ENCODE measurements around the gene MS4A12.
"Not testable (repeated sequence)": the region's sequence is repeated elsewhere in the genome, so short reads cannot be mapped to it uniquely, and the experiment has no call there.

The MS4A12 gene

DNA sequence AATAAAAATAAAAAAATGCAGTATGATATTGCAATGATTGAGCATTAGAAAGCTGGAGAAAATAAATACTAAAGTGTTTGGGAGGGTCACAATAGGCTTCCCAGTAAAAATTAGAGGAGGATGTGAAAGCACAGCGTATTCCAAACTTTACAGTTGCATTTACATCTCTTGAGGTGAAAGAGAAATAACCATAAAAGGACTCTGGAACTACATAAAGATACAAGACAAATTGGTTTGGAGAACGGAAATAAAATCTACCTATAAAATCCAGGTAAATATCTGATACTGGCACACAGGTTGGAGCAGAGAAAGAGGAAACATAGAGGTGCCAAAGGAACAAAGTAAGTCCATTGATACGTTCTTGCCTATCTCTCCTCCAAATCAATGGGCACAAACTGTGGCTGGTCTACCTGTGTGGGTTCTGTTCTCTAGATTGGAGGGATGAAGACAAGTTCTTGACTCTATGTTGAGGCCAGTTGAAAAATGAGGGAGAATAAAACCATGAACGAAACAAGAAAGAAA is at the start of gene MS4A12:
TSS of gene MS4A12 (plus strand) at position 291 of the 522 bp plus-strand sequence. CDS start 4,541 bp downstream, outside the sequence.
- in situ Hi-C loops (cut with HindIII; ENCODE audit: low sequenced_read_pairs): no loop called here

GRCh38 chr11:60447070-60447469 is 45.5 kb upstream of the MS4A12 start:
- in situ Hi-C loops (cut with HindIII; ENCODE audit: low sequenced_read_pairs): no loop called here

DNA sequence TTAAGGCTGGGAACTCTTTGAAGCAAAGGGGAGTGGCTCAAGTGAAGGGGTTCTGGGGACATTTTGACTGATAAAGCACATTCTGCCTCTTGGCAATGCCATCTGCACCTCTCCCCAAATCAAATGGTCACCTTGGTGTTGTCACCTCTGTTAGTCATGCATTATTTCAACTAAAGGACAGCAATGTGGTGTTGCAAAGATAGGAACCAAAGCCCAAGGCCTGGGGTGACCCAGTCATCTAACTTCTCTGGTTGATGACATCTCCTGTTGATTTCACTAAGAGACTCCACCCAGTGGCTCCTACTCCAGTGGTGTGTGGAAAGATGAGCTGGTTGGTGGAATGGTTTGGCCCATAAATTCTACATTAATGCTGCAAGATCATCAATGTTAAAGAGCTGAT is 44.7 kb upstream of the MS4A12 start:
- in situ Hi-C loops (cut with HindIII; ENCODE audit: low sequenced_read_pairs): no loop called here

DNA sequence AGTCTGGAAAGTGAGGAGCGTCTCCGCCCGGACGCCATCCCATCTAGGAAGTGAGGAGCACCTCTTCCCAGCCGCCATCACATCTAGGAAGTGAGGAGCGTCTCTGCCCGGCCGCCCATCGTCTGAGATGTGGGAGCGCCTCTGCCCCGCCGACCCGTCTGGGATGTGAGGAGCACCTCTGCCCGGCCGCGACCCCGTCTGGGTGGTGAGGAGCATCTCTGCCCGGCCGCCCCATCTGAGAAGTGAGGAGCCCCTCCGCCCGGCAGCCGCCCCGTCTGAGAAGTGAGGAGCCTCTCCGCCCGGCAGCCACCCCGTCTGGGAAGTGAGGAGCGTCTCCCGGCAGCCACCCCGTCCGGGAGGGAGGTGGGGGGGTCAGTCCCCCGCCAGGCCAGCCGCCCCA is 41.4 kb upstream of the MS4A12 start:
- in situ Hi-C loops (cut with HindIII; ENCODE audit: low sequenced_read_pairs): not testable (repeated sequence)

- in situ Hi-C loops (cut with HindIII; ENCODE audit: low sequenced_read_pairs): no loop called here
Observed at GRCh38 chr11:60454212-60454611, 38.4 kb upstream of the MS4A12 start.

DNA sequence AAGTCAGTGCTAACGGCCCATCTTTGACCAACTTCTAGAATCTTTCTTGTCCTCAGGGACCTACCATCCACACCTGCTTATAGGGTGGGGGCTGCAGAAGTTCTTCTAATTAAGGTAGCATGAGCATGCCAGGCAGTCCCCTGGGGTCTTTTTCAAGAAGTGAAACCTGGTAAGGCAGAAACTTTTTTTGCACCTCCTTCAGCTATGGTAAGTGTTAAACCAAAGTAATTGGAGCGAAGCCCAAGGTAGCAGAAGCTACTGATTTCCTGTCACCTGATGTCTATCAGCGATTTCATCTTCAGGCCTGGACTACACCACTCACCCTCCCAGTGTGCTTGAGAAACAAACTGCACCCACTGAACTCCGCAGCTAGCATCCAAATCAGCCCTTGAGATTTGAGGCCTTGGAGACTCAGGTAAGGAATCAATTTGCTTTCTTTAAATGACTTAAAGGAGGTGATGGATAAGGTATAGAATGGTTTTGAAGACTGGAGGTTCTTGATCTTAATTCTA is 37.0 kb upstream of the MS4A12 start, which contains the start of gene MS4A1:
TSS of gene MS4A1 (plus strand) at position 317 of the 512 bp plus-strand sequence. CDS start 6,528 bp downstream, outside the sequence.
- in situ Hi-C loops (cut with HindIII; ENCODE audit: low sequenced_read_pairs): no loop called here

DNA sequence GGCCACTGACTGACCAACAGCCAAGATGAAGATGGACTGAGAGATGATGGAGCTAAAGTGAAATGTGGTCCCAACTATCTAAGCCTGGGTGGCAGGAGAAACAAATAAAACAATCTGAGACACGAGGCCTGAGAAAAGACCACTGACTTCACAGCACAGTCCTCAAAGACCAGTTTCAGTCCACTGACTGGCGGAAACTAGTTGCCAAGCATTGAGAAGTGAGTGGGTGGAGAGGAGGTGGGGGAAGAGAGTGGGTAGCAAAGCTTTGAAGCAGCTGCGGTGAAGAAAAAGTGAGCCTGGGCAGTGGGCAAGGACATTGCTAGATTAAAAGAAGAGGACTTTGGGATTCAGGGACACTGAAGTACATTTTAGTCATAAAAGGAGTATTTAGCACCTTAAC is 35.0 kb upstream of the MS4A12 start:
- in situ Hi-C loops (cut with HindIII; ENCODE audit: low sequenced_read_pairs): no loop called here

DNA sequence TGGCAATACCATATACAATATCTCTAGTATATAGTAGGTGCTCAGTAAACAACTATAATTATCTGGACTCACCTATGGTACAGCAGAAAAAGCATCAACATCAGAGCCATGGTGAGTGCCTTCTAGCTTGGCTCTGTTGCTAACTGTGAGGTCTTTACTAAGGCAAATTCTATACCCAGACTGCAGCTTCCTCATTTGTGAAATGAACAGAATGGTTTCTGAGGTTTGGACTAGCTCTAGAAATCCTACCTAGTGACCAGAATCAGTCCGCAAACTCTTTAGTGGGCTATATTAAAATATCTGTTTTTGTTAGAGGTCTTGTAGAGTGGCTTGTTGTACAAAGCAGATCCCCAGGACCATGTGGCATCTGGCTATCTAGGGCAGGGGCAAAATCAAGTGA is 33.2 kb upstream of the MS4A12 start:
- in situ Hi-C loops (cut with HindIII; ENCODE audit: low sequenced_read_pairs): no loop called here

- in situ Hi-C loops (cut with HindIII; ENCODE audit: low sequenced_read_pairs): no loop called here
Observed at GRCh38 chr11:60468829-60469228, 23.7 kb upstream of the MS4A12 start.

DNA sequence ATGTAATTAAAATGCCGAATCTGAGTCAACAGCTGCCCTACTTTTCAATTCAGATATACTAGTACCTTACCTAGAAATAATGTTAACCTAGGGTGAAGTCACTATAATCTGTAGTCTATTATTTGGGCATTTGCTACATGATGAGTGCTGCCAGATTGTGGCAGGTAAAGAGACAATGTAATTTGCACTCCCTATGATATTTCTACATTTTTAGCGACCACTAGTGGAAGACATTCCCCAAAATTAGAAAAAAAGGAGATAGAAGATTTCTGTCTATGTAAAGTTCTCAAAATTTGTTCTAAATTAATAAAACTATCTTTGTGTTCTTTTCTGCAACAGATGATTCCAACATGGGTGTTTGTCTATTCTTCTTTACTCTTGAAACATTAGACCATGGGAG is 22.9 kb upstream of the MS4A12 start:
- in situ Hi-C loops (cut with HindIII; ENCODE audit: low sequenced_read_pairs): no loop called here

DNA sequence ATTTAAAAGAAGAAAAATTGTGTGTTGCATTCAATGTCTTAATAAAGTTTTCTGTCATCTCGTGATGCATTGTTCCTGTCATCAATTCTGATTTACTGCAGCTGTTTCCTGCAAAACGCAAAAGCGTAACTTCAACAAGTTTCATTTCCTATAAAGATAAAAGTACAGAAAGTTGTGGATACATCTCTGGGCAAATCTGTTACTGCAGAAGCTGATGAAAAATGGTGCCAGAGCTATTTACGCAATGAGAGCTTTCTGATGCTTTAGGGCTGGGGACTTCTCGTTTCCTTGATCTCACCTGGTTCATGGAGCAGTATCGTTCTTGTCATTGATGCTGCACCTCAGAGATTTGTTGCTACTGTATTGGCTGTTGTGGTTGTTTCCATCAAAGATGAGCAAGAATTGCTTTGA is 15.5 kb upstream of the MS4A12 start:
- in situ Hi-C loops (cut with HindIII; ENCODE audit: low sequenced_read_pairs): no loop called here

DNA sequence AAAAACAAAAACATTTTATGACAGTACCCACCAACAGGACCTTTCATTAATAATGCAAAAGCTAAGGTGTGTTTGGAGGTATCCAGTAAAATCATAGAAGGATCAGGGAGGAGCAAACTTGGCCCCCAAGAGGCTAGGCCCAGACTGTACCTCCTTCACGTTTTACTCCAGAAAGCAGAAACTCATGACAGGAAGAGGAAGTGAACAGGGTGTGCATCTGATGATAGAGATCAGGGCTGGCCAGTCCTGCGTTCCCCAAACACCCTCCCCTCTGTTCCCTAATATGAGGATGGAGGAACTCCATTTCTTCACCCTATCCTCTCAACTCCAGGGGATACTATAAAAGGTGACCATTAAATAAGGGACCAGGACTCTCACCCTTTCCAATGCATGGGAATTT is 10.2 kb upstream of the MS4A12 start:
- in situ Hi-C loops (cut with HindIII; ENCODE audit: low sequenced_read_pairs): no loop called here

GRCh38 chr11:60485987-60486386 is 6.6 kb upstream of the MS4A12 start:
- in situ Hi-C loops (cut with HindIII; ENCODE audit: low sequenced_read_pairs): no loop called here

- in situ Hi-C loops (cut with HindIII; ENCODE audit: low sequenced_read_pairs): no loop called here
Observed at GRCh38 chr11:60493454-60493853, 876 bp downstream of the MS4A12 start.

GRCh38 chr11:60498399-60498798 is 5.8 kb downstream of the MS4A12 start:
- in situ Hi-C loops (cut with HindIII; ENCODE audit: low sequenced_read_pairs): no loop called here

- in situ Hi-C loops (cut with HindIII; ENCODE audit: low sequenced_read_pairs): no loop called here
Observed at GRCh38 chr11:60498853-60499252, 6.3 kb downstream of the MS4A12 start.

DNA sequence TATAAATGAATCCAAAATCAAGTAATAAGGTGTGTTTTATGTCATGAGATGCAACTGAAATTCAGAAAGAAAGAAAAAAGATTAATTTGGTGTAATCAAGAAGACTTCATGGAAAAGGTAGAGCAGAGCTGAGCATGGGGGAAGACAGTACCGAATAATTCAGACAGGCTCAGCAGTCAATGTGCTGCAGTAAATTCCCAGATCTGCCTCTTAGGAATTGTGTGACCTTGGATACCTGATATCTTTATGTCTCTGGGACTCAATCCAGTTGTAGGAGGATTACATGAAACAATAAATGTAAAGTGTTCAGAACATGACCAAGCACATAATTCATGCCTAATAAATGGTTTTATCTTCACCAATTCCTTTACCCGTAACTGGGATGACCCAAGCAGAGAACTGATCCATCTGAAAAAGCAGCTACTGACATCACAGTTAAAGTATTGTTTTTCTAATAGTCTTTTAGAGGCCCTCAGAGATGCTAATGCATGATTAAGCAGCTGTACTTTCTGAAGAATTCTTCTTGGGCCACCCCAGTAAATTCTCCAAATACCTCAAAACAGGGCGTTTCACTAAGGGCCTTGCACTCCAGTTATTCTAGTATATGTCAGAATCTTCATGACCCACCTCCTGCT is 7.8 kb downstream of the MS4A12 start:
- in situ Hi-C loops (cut with HindIII; ENCODE audit: low sequenced_read_pairs): no loop called here

GRCh38 chr11:60502221-60502775 is 9.7 kb downstream of the MS4A12 start:
- in situ Hi-C loops (cut with HindIII; ENCODE audit: low sequenced_read_pairs): no loop called here

DNA sequence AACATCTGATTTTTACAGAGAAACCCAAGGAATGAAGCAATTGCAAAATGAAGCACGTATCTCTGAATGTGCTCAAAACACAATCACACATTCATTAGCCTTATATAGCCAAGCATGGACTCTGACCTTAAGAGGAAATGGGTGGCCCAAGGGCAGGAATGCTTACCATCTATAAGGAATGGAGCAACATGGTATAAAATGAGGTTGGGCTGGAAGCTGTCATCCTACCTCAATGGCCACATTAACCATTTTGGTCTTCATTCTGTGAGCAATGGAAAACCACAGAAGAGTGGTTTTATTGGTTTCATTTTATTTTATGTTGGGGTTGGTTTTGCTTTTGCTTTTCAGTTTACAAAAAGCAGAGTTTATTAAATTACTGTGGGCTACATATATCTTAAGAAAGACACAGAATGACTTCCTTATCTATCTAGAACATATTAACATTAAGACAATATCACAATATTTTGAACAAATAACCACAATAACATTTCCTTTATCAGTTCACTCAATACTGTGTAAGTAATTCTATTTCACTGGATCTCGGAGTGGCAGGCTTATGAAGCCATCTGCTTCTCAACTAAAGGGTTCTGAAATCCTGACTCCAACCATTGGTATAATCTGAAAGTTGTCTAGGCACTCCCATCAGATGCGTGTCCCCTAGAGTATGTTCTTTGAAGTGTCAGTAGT is 11.8 kb downstream of the MS4A12 start:
- in situ Hi-C loops (cut with HindIII; ENCODE audit: low sequenced_read_pairs): no loop called here

- in situ Hi-C loops (cut with HindIII; ENCODE audit: low sequenced_read_pairs): loop anchor here (5.0 kb wide), 1 partner anchor 82 kb away; the partner anchor contains the start of gene MS4A5
Observed at GRCh38 chr11:60509609-60510008, 17.0 kb downstream of the MS4A12 start.

- in situ Hi-C loops (cut with HindIII; ENCODE audit: low sequenced_read_pairs): not testable (repeated sequence)
Observed at GRCh38 chr11:60510209-60510608, 17.6 kb downstream of the MS4A12 start.

DNA sequence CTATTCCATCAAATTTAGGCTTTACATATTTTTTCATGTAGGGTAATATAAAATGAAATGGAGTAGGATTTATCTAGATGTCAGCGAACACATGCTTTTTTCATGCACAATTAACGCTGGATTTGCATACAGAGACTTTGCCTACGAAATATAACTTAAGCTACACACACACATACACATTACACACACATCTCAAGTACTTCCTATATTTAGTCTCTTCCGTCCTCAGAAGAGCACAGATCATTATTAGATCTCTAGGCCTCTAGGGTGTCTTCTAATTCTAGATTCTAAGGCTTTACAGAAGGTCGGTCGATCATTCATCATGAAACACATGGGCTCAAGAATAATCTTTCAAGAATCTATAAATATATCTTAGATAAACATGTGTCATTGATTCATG is 18.8 kb downstream of the MS4A12 start:
- in situ Hi-C loops (cut with HindIII; ENCODE audit: low sequenced_read_pairs): no loop called here

All from endothelial cell of hepatic sinusoid (primary cell).